NCI-H82 (cell line): Measurements from ENCODE around the gene NFE2.
"Not testable (repeated sequence)": the region's sequence is repeated elsewhere in the genome, so short reads cannot be mapped to it uniquely, and the experiment has no call there.

Experiments
- DNase-seq: peaks from one replicate; lab custom pipeline; 2025; lab: John Stamatoyannopoulos, UW

Gene NFE2

DNA sequence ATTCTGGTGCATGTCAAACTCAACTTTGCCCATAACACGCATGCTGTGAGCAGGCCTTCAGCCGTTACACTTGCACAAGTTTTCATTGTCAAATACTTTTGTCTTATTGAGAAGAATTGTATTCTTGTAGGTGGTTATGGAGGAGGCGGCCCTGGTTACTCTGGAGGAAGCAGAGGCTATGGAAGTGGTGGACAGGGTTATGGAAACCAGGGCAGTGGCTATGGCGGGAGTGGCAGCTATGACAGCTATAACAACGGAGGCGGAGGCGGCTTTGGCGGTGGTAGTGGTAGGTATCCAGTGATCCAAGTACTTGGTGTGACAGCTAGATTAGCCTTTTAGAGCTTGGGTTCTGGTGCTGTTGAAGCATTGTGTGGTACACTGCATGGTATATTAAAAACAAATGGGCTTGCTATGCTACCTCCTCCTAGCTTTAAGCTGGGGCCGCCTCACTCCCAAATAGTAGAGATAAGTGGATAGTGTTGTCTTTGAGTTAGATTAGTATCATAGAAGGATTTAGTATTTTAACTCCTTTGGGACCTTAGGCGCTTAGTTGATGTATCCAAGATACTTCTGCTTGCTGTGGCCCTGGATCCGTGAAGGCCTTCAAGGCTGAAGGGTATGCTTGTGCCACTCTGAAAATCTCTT lies 17.7 kb downstream of the NFE2 start:
- DNase-seq = peak; percentile 70

- not testable (repeated sequence) for DNase-seq
Measured at GRCh38 chr12:54281694-54282093, 19.1 kb downstream of the NFE2 start.

- DNase-seq = not testable (repeated sequence)
Measured at GRCh38 chr12:54281261-54281638, 19.6 kb downstream of the NFE2 start.

DNA sequence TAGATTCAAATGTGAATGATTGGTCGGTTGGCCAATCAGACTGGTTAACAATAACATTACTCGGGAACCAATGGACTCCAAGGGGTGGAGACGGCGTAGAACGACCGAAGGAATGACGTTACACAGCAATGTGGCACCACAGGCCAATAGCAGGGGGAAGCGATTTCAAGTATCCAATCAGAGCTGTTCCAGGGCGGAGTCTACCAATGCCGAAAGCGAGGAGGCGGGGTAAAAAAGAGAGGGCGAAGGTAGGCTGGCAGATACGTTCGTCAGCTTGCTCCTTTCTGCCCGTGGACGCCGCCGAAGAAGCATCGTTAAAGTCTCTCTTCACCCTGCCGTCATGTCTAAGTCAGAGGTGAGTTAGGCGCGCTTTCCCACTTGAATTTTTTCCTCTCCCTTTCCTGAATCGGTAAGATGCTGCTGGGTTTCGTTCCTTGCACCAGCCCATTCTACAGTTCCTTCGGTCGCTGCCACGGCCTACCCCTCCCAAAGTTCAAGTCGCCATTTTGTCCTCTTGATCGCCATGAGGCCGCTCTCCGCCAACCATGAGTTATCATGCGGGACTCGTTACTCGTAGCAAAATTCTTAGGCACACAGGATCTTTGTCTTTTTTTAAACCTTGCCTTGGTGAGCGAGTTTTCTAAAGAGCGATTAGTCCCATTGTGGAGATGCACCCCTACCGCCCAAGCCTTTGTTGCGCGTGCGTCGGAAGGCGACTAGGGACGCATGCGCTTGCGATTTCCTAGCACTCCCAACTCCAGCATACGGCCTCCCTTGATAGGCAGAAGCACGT lies 20.2 kb downstream of the NFE2 start, which contains the start of gene HNRNPA1:
TSS of gene HNRNPA1 (plus strand) at position 259 of the 793 bp plus-strand sequence. CDS start at position 341, 82 bp downstream.
- peak; percentile 100 for DNase-seq

- peak; percentile 100 for DNase-seq
Measured at GRCh38 chr12:54279632-54280467, 21.0 kb downstream of the NFE2 start, which contains the start of gene CBX5. TSS of gene CBX5 (minus strand) at chr12:54280122. CDS start at chr12:54257650, 22,472 bp downstream.

- DNase-seq = no peak
Measured at GRCh38 chr12:54279227-54279631, 21.6 kb downstream of the NFE2 start.

DNA sequence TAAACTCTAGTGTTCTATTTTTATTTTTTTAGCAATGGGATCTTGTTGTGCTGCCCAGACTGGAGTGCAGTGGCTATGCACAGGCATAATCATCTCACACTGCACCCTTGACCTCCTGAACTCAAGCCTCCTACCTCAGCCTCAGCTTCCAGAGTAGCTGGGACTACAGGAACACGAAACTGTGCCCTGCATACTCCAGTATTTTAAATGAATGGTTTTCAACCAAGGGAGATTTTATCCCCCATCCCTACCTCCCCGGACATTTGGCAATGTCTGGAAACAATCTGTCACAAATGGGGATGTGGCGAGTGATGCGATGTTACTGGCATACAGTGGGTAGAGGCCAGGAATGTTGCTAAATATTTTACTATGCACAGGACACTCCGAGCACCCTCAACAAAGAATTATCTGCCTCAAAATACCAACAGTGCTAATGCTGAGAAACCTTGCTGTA lies 23.0 kb downstream of the NFE2 start:
- no peak for DNase-seq

DNA sequence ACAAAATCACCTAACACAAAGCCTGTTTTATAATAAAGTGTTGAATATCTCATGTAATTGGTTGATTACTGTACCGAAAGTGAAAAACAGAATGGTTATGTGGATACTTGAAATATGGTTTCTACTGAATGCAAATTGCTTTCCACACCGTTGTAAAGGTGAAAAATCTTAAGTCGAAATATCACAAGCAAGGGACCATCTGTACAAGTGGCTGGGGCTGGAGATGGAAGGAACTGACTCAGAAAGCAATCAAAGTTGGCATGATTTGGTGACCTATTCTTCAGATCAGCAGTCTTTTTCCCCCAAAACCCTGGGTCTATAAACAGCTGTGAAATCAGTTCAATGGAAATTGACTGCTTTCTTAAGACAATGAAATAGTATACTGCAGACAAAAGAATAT lies 24.4 kb downstream of the NFE2 start:
- DNase-seq = no peak

- no peak for DNase-seq
Measured at GRCh38 chr12:54273981-54274380, 26.8 kb downstream of the NFE2 start.

DNA sequence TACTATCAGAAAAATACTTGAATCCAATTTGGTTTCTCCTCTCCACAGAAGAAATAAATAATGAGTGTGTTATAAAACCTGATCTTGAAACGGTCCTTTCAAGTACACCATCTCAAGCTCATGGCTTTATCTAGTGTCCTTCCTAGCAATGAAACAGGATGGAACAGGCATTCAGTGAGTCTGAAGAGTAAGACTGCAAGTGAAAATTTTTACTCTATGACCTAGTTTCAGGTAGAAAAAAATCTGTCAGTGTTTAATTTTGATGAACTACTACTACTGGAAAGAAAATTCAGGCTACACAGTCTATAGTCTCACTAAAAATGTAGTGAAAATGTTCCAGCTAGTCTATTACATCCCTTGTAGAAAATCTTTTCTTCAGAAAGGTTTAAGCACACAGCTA lies 28.6 kb downstream of the NFE2 start:
- DNase-seq = no peak

DNA sequence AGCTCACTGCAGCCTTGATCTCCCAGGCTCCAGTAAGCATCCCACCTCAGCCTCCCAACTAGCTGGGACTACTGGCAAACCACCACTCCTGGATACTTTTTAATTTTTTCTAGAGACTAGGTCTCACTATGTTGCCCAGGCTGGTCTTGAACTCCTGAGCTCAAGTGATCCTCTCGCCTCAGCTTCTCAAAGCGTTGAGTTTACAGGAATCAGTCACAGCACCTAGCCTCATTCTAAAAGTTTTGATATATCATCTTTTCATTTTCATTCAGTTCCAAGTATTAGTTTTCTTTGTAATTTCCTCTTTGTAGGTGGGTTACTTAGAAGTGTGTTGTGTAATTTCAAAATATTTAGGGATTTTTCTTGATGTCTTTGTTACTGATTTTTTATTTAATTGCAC lies 30.5 kb downstream of the NFE2 start:
- DNase-seq = no peak

DNA sequence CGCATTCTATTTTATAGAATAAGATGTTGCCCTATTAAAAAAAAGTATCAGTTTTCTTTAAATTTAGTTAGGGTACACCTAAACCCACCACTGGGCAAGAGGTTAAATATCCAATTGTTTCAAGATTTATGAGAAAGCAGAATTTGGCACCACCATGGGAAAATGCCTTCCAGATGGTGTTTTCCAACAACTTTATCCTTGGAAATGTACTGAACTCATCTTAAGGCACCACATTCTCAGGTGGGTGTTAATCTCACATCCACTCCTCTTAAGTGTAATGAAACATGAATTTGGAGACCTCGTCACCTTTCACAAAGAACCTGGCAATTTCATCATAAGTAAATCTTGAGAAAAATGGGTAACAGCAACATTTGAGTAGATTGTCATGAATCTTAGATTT lies 34.0 kb downstream of the NFE2 start:
- peak; percentile 54 for DNase-seq

GRCh38 chr12:54265364-54265812 lies 35.4 kb downstream of the NFE2 start:
- peak; percentile 81 for DNase-seq

GRCh38 chr12:54262403-54262925 lies 38.4 kb downstream of the NFE2 start:
- peak; percentile 86 for DNase-seq

DNA sequence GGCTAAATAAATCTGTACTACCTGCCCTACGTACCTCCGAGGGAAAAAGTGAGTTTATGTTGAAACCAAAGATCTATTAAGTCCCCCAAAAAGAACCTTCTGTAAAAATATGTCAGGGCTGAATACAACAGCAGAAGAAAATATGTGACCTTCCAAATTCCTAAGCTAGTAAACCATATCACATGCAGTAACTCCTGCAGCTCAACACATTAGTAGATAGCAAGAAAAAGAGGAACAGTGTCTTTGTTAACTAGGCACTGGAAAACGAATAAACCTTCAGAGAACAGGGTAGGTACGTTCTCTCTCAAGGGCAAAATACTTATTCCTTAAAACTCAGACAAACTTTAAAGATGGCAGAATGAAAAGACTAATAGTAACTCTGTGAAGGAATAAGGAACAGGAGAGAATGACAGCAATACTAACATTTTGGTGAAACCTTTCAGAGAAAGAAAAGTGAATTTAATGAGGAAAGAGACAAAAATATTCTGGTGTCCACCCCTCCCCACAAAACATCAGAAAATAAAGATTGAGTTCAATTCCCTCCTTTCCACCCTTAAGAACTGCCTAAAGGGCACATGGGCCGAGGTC lies 38.9 kb downstream of the NFE2 start:
- no peak for DNase-seq

DNA sequence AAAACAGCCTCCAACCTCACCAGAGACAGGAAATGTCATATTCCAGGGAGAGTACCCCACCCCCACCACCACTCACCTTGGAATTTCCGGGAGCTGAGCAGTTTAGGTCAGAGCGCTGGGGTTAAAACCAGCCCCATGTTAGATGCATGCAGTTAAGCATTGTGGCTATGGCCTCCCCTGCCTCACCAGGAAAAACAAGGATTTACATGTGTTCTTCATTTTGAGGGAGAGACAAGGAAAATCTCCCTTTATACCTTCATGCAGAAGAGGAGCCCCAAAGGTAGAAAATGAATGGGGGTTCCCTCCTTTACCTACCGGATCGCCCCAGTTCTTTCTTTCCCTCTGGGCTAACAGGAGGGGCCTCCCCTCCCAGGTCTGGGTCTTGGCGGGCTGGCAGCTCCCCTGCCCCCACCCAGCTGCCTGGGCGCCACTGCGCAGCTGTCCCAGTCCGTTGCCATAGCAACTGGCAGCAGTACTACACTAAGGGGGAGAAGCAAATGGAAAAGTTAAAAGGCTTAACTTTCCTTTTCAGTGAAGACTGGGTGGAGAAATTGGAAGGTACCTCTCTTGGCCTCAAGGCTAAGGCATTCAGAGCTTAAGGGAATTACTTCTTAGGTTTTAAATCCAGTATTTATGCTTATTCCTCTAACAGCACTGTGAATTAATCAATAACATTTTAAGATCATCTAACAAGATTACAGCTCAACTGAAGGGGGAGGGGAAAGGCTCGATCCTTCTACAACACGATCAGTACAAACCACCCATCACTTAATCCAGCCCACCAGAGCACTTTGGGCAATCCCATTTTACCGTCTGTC lies 41.4 kb downstream of the NFE2 start:
- peak; percentile 100 for DNase-seq

GRCh38 chr12:54258201-54258681 lies 42.6 kb downstream of the NFE2 start:
- peak; percentile 66 for DNase-seq

GRCh38 chr12:54257332-54257731 lies 43.5 kb downstream of the NFE2 start:
- peak; percentile 75 for DNase-seq

DNA sequence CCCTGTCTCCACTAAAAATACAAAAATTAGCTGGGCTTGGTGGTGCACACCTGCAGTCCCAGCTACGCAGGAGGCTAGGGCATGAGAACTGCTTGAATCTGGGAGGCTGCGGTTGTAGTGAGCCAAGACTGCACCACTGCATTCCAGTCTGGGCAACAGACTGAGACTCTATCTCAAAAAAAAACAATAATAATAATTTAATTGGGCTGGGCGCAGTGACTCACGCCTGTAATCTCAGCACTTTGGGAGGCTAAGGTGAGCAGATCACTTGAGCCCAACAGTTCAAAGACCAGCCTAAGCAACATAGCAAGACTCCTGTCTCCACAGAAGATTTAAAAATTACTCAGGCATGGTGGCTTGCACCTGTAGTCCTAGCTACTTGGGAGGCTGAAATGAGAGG lies 47.6 kb downstream of the NFE2 start:
- no peak for DNase-seq

DNA sequence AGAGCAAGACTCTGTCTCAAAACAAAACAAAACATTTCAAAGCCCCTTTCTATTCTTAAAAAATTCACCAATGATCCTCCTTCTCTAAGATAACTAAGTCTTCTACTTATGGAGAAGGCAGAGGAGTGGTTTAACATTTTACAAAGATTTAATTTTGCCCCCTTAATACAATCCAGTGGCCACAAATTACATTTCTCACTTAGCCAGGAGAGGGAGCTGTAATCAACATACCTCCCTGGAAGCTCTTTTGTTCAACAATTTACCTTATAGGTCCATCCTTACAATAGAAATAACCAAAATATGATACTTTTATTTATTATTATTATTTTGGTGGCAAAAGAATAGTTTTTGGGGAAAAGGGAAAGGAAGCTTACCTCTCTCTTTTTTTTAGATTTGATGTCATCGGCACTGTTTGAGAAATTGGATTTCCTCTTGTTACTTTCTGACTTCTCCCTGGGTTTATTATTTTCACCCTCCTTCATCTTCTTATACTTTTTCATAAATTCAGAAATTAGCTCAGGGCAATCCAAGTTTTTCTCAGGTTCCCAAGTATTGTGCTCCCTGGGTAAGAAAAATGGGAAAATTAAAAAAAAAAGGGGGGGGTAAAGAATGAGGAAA lies 49.0 kb downstream of the NFE2 start:
- DNase-seq = peak; percentile 79
